ENCODE results near the gene DRICH1. TPM values are rescaled to one million over a fixed set of nuclear protein-coding genes. Genes with fewer than 3 reads are reported as not detected.

The DRICH1 gene
- total RNA-seq, 1 donor from 2014 or later, result not detected

- H3K36me3 ChIP-seq (ENCODE audit: control insufficient read depth, insufficient read depth, low read length), result no peaks in the 10 kb centered on the region
- H3K4me3 ChIP-seq (ENCODE audit: low read depth, low read length), result no peak overlapping the region
- FAIRE-seq (no peak), DNase-seq (ENCODE audit: low read depth) (no peak)
- TF ChIP-seq CTCF (IDR thresholded peaks at IDR 0.05; ENCODE audit: insufficient read depth, low read length, severe bottlenecking), result no peak
- H3K27me3 ChIP-seq (ENCODE audit: control insufficient read depth, insufficient read depth, low read length), result no peaks in the 10 kb centered on the region
These were observed 21.9 kb downstream of the DRICH1 start for GRCh38 chr22:23609983-23610781.

DNA sequence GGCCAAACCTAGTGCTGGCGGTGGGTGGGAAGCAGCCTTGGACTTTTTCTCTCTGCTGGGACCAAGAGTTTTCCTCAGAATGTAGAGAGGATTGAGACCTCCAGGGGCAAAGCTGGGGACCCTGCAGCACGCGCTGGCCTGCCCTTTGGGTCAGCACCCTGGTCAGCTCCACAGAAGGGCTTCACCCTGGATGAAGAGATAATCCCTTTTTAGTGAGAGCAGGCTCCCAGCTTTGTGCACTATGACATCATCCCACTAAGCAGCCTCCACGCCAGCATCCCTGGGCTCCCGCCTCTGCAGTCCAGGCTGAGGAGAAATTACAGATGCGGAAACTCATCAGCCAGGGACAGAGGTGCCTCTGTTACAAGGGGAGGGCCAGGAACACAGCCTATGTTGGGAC, 23.5 kb downstream of the DRICH1 start:
- FAIRE-seq (no peak), DNase-seq (ENCODE audit: low read depth) (no peak)
- H3K27me3 ChIP-seq (ENCODE audit: control insufficient read depth, insufficient read depth, low read length), result no peaks in the 10 kb centered on the region
- no peak overlapping the region for H3K4me3 ChIP-seq (ENCODE audit: low read depth, low read length)
- no peak for TF ChIP-seq CTCF (IDR thresholded peaks at IDR 0.05; ENCODE audit: insufficient read depth, low read length, severe bottlenecking)
- no peaks in the 10 kb centered on the region for H3K36me3 ChIP-seq (ENCODE audit: control insufficient read depth, insufficient read depth, low read length)

DNA sequence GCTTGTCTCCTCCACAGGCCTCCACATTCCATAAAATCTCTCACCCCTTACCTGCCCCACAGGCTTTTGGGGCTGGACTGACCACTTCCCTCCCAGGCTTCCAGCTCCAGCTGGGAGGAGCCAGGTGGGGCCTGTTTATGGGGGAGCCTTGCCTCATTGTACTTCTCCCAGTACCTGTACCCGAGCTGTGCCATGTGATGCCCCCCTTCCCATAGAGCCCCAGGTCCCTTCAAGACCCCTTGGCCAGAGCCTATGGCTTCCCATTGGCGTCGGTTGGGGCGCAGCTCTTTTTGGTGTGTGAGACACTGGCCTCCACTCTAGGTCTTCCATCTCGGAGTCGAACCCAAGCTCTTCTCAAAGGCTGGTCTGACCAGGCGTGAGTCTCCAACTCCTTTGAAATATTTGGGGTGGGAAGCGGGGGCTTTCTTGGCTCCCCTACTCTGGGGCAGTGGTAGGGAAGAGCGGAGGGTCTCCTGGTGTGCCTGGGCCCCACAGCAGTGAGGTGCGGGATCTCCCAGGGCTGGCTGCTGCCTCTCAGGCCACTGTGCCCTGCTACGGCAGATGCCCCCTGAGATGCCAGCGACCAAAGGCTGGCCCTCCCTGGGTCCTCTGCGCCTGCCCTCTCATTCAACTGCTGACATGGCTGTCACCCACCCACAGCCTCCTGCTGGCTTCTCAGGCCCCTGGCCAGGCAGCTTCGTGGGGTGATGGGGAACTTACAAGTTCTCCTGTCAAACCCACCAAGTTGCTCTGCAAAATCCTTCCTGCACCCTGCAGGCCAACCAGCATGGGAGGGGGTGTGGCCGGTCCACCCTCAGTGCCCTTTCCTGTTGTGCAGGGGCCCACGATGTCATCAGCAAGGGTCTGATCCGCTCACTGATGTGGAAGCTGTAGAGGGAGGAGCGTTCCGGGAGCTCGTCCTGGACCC, 25.7 kb downstream of the DRICH1 start:
- DNase-seq (ENCODE audit: low read depth), result no peak
- Histone ChIP-seq H3K27me3 (ENCODE audit: control insufficient read depth, insufficient read depth, low read length) (no peaks in the 10 kb centered on the region), H3K36me3 (ENCODE audit: control insufficient read depth, insufficient read depth, low read length) (no peaks in the 10 kb centered on the region), H3K4me3 (ENCODE audit: low read depth, low read length) (no peak overlapping the region)
- TF ChIP-seq CTCF (IDR thresholded peaks at IDR 0.05; ENCODE audit: insufficient read depth, low read length, severe bottlenecking), result no peak
- no peak for FAIRE-seq

DNA sequence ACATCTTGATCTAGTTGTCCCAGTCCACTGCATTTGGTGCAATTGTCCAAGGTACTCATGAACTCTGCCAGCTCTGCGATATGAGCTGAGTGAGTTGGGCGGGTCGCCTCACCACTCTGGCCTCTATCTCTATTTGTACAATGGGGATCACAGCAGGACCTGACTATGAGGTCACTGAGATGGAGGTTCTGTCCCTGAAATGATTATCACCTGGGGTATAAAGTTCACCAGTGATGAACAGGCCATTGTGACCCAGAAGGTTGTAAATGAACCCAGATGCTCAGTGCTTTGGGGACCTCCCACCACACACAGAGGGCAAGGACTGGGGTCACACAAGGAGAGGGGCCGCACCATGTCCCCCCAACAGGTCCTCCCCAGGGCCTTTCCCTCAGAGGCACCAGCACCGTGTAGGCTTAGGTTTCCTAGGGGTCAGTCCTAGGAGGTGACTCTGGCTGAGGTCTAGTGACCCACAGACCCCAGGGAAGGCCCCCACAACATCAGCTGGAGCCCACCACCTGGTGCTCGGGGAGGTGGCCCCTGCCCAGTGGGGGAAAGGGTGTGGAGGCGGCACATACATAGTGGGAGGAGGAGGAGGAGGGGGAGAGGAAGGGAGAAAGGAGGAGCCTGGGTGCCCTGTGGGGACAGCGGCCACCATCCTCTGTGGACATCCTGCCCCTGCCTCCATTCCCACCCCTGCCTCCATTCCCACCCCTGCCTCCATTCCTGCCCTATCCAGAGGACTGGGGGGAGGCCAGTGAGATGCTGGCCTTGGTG, 27.0 kb downstream of the DRICH1 start:
- H3K36me3 ChIP-seq (ENCODE audit: control insufficient read depth, insufficient read depth, low read length), result no peaks in the 10 kb centered on the region
- no peak for DNase-seq (ENCODE audit: low read depth)
- TF ChIP-seq CTCF (IDR thresholded peaks at IDR 0.05; ENCODE audit: insufficient read depth, low read length, severe bottlenecking), result no peak
- no peaks in the 10 kb centered on the region for H3K27me3 ChIP-seq (ENCODE audit: control insufficient read depth, insufficient read depth, low read length)
- H3K4me3 ChIP-seq (ENCODE audit: low read depth, low read length), result no peak overlapping the region
- no peak for FAIRE-seq

DNA sequence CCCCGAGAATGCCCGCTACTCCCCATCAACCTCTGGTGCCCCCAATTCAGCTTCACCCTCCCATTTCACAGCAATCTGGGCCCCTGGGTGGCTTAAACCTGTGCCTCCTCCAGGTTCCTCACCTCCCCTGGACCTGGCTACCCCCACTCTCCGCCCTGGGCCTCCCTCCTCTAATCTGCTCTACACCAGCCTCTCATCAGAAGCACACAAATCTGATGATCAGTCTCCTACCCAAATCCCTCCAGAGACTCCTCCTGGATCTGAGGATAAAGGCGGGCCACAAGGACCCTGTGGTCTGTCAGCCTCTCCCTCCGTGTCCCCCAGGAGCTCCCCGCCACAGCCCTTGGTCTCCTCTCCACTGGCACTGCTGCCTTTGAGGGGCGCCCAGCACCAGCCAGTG, 28.9 kb downstream of the DRICH1 start:
- Histone ChIP-seq H3K4me3 (ENCODE audit: low read depth, low read length) (no peak overlapping the region), H3K27me3 (ENCODE audit: control insufficient read depth, insufficient read depth, low read length) (no peaks in the 10 kb centered on the region), H3K36me3 (ENCODE audit: control insufficient read depth, insufficient read depth, low read length) (no peaks in the 10 kb centered on the region)
- DNase-seq (ENCODE audit: low read depth), result no peak
- TF ChIP-seq CTCF (IDR thresholded peaks at IDR 0.05; ENCODE audit: insufficient read depth, low read length, severe bottlenecking), result no peak
- FAIRE-seq, result no peak
